PC-3 (cell line): Measurements from ENCODE around the gene TP53I3. TPM values are rescaled to one million over a fixed set of nuclear protein-coding genes. Genes with fewer than 3 reads are reported as not detected.

Experiments used
- ATAC-seq: fragments of 200-7000 bp; cut with Tn5 transposase; 2 replicates; pipeline ENCODE4 v1.9.1; 2020; ENCODE audit warnings: mild to moderate bottlenecking, moderate library complexity
- BruUV-seq: library from RNA; stranded (reverse); fragments of 400-500 nt; replicated peaks from 2 replicates; lab custom pipeline; 2021; lab: Mats Ljungman, UMichigan
- CTCF ChIA-PET: fragments of 300-600 bp; sonication (Branson Sonifier 250); formaldehyde crosslinking; loops from one replicate; lab custom pipeline; 2022; ENCODE audit warnings: antibody characterized with exemption; lab: Charles Lee
- POLR2A ChIA-PET: fragments of 300-600 bp; sonication (Branson Sonifier 250); formaldehyde crosslinking; loops from one replicate; lab custom pipeline; 2022; ENCODE audit warnings: antibody characterized with exemption; ENCODE audit not compliant: unreplicated experiment; lab: Charles Lee
- DNase-seq: peaks from one replicate; pipeline ENCODE4 v3.0.0-alpha.2; 2015
- H2AFZ ChIP-seq: fragments of 300-600 bp; sonication (generic); 2 replicates; pipeline ENCODE4 v1.6.0; 2016; ENCODE audit warnings: antibody characterized with exemption, low read length
- H3F3A ChIP-seq: fragments of 300-600 bp; sonication (generic); one replicate; pipeline ENCODE4 v1.6.0; 2017; ENCODE audit warnings: antibody characterized with exemption, low read length, control low read depth, mild to moderate bottlenecking; ENCODE audit not compliant: unreplicated experiment
- H3K27ac ChIP-seq: fragments of 300-600 bp; sonication (generic); 2 replicates; pipeline ENCODE4 v1.5.1; 2016; ENCODE audit warnings: mild to moderate bottlenecking, low read length
- H3K27me3 ChIP-seq: fragments of 300-600 bp; sonication (generic); 2 replicates; pipeline ENCODE4 v1.6.1; 2016; ENCODE audit warnings: low read length, mixed read lengths
- H3K36me3 ChIP-seq: fragments of 300-600 bp; sonication (generic); 2 replicates; pipeline ENCODE4 v1.6.1; 2016; ENCODE audit warnings: low read depth, mixed run types, low read length, mixed read lengths
- H3K4me1 ChIP-seq: fragments of 300-600 bp; sonication (generic); 2 replicates; pipeline ENCODE4 v1.5.1; 2016; ENCODE audit warnings: low read length; ENCODE audit not compliant: insufficient read depth
- H3K4me2 ChIP-seq: fragments of 300-600 bp; sonication (generic); 2 replicates; pipeline ENCODE4 v1.6.0; 2016; ENCODE audit warnings: low read length
- H3K4me3 ChIP-seq: fragments of 300-600 bp; sonication (generic); 2 replicates; pipeline ENCODE4 v1.5.1; 2016; ENCODE audit warnings: mild to moderate bottlenecking, low read length, mixed read lengths
- H3K79me2 ChIP-seq: fragments of 300-600 bp; sonication (generic); 2 replicates; pipeline ENCODE4 v1.6.1; 2017; ENCODE audit warnings: low read length, mixed read lengths
- H3K9ac ChIP-seq: fragments of 300-600 bp; sonication (generic); 2 replicates; pipeline ENCODE4 v1.6.0; 2016; ENCODE audit warnings: mild to moderate bottlenecking, low read length
- H3K9me2 ChIP-seq: fragments of 300-600 bp; sonication (generic); replicated peaks from 2 replicates; pipeline ENCODE4 v1.6.1; 2016; ENCODE audit warnings: mixed run types, low read length, mixed read lengths
- H3K9me3 ChIP-seq: fragments of 300-600 bp; sonication (generic); 2 replicates; pipeline ENCODE4 v1.6.1; 2016; ENCODE audit warnings: low read length, mixed read lengths
- H4K20me1 ChIP-seq: fragments of 300-600 bp; sonication (generic); 2 replicates; pipeline ENCODE4 v1.6.1; 2016; ENCODE audit warnings: low read length, mixed read lengths
- CTCF ChIP-seq: fragments of 300-600 bp; sonication (generic); conservative IDR thresholded peaks from 2 replicates; pipeline ENCODE4 v1.5.1; 2017; ENCODE audit warnings: antibody characterized with exemption, low read depth, mild to moderate bottlenecking, low read length
- EZH2 ChIP-seq: fragments of 300-600 bp; sonication (generic); IDR thresholded peaks from one replicate; pipeline ENCODE4 v1.6.1; 2017; ENCODE audit warnings: antibody characterized with exemption, mild to moderate bottlenecking, low read length; ENCODE audit not compliant: unreplicated experiment
- EZH2phosphoT487 ChIP-seq: fragments of 300-600 bp; sonication (generic); IDR thresholded peaks from 2 replicates; pipeline ENCODE4 v1.6.1; 2018; ENCODE audit warnings: mild to moderate bottlenecking, antibody characterized with exemption, low read length, borderline replicate concordance
- intact Hi-C: fragments of 100-400 bp; cut with micrococcal nuclease; formaldehyde crosslinking; loops from 2 replicates; pipeline ENCODE4 v1.9.0; 2023
- total RNA-seq: library from RNA; depleted of rRNA; stranded (reverse); fragments of >200 nt; gene quantifications from 2 replicates; pipeline ENCODE4 v1.2.3, GENCODE V29; 2014

The TP53I3 gene
- total RNA-seq, 1 experiment from 2014 or later = 42.4 TPM

GRCh38 chr2:24054366-24055010 lies 30.1 kb downstream of the TP53I3 start:
- BruUV-seq = no TSS peak
- H3K9me3 ChIP-seq = no peaks in the 10 kb centered on the region
- H4K20me1 ChIP-seq = no peaks in the 10 kb centered on the region
- no peaks in the 10 kb centered on the region for H3K36me3 ChIP-seq
- no peak overlapping the region for H3K27ac ChIP-seq
- ATAC-seq = no peak
- no peaks in the 10 kb centered on the region for H3K27me3 ChIP-seq
- H3K4me1 ChIP-seq = no peaks in the 10 kb centered on the region
- TF ChIP-seq EZH2 (no peak), EZH2phosphoT487 (no peak), CTCF (no peak)
- CTCF ChIA-PET = no interaction called here
- H2AFZ ChIP-seq = no peak overlapping the region
- no peaks in the 10 kb centered on the region for H3K9me2 ChIP-seq
- POLR2A ChIA-PET = no interaction called here
- no peak overlapping the region for H3K4me3 ChIP-seq
- no peak overlapping the region for H3K4me2 ChIP-seq
- intact Hi-C loops = no loop called here
- H3F3A ChIP-seq = no peaks in the 10 kb centered on the region
- no peaks in the 10 kb centered on the region for H3K79me2 ChIP-seq
- no peak for DNase-seq
- H3K9ac ChIP-seq = no peak overlapping the region

- Histone ChIP-seq H3K4me1 (no peaks in the 10 kb centered on the region; the same call in 1 of the 2 replicates), H3F3A (no peaks in the 10 kb centered on the region), H3K9me3 (no peaks in the 10 kb centered on the region), H3K9me2 (no peaks in the 10 kb centered on the region), H3K9ac (no peak overlapping the region), H3K27ac (no peak overlapping the region), H2AFZ (no peak overlapping the region), H3K27me3 (no peaks in the 10 kb centered on the region), H3K36me3 (no peaks in the 10 kb centered on the region), H3K4me3 (no peak overlapping the region), H4K20me1 (no peaks in the 10 kb centered on the region), H3K4me2 (no peak overlapping the region), H3K79me2 (no peaks in the 10 kb centered on the region)
- TF ChIP-seq EZH2phosphoT487 = no peak
- intact Hi-C loops = no loop called here
- ATAC-seq = no peak
- no TSS peak for BruUV-seq
- CTCF ChIA-PET = no interaction called here
- POLR2A ChIA-PET = no interaction called here
- DNase-seq = no peak
Observed at GRCh38 chr2:24052951-24053350, 31.7 kb downstream of the TP53I3 start.

- Histone ChIP-seq H4K20me1 (no peaks in the 10 kb centered on the region), H3K4me2 (no peak overlapping the region), H3F3A (no peaks in the 10 kb centered on the region), H3K36me3 (no peaks in the 10 kb centered on the region), H3K4me3 (no peak overlapping the region), H3K27ac (no peak overlapping the region), H3K27me3 (no peaks in the 10 kb centered on the region), H2AFZ (no peak overlapping the region), H3K9me2 (no peaks in the 10 kb centered on the region), H3K9ac (no peak overlapping the region), H3K4me1 (peaks cover 4% of the 10 kb centered on the region), H3K9me3 (no peaks in the 10 kb centered on the region), H3K79me2 (peaks cover 3% of the 10 kb centered on the region)
- ATAC-seq (no peak), DNase-seq (no peak)
- ChIA-PET POLR2A (no interaction called here), CTCF (interaction anchor here (0.5 kb wide), 1 partner anchor 27 kb away, joined by 8 read pairs; no protein-coding TSS in a partner anchor)
- BruUV-seq = no TSS peak
- intact Hi-C loops = no loop called here
- TF ChIP-seq CTCF = no peak
- TF ChIP-seq EZH2phosphoT487 = no peak
- no peak for TF ChIP-seq EZH2
Observed at GRCh38 chr2:24051833-24052232, 32.8 kb downstream of the TP53I3 start.
